GM18507 (cell line): ENCODE results near the gene RPN2.

Source experiments
- DNase-seq: peaks from one replicate; pipeline ENCODE4 v3.0.0; 2011; ENCODE audit warnings: low read depth; ENCODE audit not compliant: insufficient read length; ENCODE audit errors: extremely low spot score
- FAIRE-seq: peaks from 2 replicates; lab custom pipeline; 2011; peaks lifted over from hg19 to GRCh38; lab: Jason Lieb, UNC

RPN2 gene

GRCh38 chr20:37237656-37238055, 58.5 kb downstream of the RPN2 start:
- FAIRE-seq (no peak), DNase-seq (no peak)

- DNase-seq (no peak), FAIRE-seq (no peak)
These were observed 59.3 kb downstream of the RPN2 start for GRCh38 chr20:37238426-37238825.

GRCh38 chr20:37238935-37239451, 59.9 kb downstream of the RPN2 start:
- FAIRE-seq (no peak), DNase-seq (no peak)

- DNase-seq (no peak), FAIRE-seq (no peak)
These were observed 61.4 kb downstream of the RPN2 start for GRCh38 chr20:37240337-37241067.

- no peak for FAIRE-seq
- no peak for DNase-seq
These were observed 63.4 kb downstream of the RPN2 start for GRCh38 chr20:37242503-37242902.

GRCh38 chr20:37243076-37243936, 64.2 kb downstream of the RPN2 start:
- FAIRE-seq (no peak), DNase-seq (no peak)

GRCh38 chr20:37243937-37244571, 64.9 kb downstream of the RPN2 start:
- FAIRE-seq (no peak), DNase-seq (no peak)

- DNase-seq (no peak), FAIRE-seq (no peak)
These were observed 65.4 kb downstream of the RPN2 start for GRCh38 chr20:37244572-37244957.

- DNase-seq (no peak), FAIRE-seq (no peak)
These were observed 66.4 kb downstream of the RPN2 start for GRCh38 chr20:37245216-37246150.

- no peak for FAIRE-seq
These were observed 67.6 kb downstream of the RPN2 start for GRCh38 chr20:37246736-37247135.

GRCh38 chr20:37247547-37247946, 68.4 kb downstream of the RPN2 start:
- FAIRE-seq, result no peak
- DNase-seq, result no peak

More at GRCh38 chr20:37246736-37247135, 67.6 kb downstream of the RPN2 start:
- no peak for DNase-seq

- DNase-seq (no peak), FAIRE-seq (no peak)
These were observed 70.2 kb downstream of the RPN2 start for GRCh38 chr20:37249304-37249703.

GRCh38 chr20:37251825-37252477, 72.8 kb downstream of the RPN2 start:
- DNase-seq (no peak), FAIRE-seq (no peak)

- no peak for FAIRE-seq
These were observed 74.0 kb downstream of the RPN2 start for GRCh38 chr20:37253087-37253486.

GRCh38 chr20:37254114-37254878, 75.2 kb downstream of the RPN2 start:
- FAIRE-seq, result no peak
- no peak for DNase-seq

More at GRCh38 chr20:37253087-37253486, 74.0 kb downstream of the RPN2 start:
- no peak for DNase-seq

- FAIRE-seq (no peak), DNase-seq (no peak)
These were observed 77.2 kb downstream of the RPN2 start for GRCh38 chr20:37256286-37256685.

- no peak for FAIRE-seq
These were observed 78.4 kb downstream of the RPN2 start for GRCh38 chr20:37257530-37257929.

GRCh38 chr20:37257988-37258387, 78.9 kb downstream of the RPN2 start:
- no peak for FAIRE-seq
- DNase-seq, result no peak

More at GRCh38 chr20:37257530-37257929, 78.4 kb downstream of the RPN2 start:
- DNase-seq, result no peak
